NCI-H510A treated with DMSO at 0.1 percent for 48 hours (cell line): ENCODE measurements around the gene TSHZ2.

Experiments used
- DNase-seq: peaks from one replicate; lab custom pipeline; 2025; lab: John Stamatoyannopoulos, UW

The TSHZ2 gene

DNA sequence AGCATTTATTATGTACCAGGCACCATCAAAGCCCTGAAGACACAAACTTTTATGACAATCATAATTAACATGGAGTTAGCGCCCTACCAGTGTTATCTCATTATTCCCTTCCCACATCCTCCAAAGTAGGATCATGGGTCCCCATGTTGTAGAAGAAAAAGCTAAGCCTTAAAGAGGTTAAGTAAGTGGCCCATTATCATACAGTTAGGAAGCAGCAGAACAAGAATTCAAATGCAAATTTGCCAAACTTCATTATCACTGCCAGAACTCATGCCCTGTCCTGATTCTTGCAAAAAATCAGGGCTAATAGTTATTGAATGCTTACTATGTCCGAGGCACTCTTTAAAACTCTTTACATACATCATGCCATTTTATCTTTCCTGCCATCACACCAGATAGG is 310.9 kb downstream of the TSHZ2 start:
- DNase-seq, result no peak

DNA sequence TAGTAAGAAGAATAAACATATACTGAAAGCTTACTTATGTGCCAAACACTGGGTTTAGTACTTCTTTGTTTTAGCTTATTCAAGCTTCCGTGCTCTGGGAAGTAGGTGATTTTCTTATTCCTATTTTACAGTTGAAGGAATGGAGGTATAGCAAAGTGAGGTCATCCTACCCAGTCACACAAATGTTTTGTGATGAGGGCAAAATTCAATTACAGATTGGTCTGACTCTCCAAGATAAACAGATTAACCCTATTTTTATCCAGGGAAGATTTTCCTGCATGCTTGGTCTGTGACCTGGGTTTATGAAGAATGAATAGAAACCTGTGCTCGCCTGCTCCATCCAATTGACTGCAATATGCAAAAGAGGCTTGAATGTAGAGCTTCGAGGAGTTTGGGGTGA is 311.4 kb downstream of the TSHZ2 start:
- DNase-seq, result no peak

DNA sequence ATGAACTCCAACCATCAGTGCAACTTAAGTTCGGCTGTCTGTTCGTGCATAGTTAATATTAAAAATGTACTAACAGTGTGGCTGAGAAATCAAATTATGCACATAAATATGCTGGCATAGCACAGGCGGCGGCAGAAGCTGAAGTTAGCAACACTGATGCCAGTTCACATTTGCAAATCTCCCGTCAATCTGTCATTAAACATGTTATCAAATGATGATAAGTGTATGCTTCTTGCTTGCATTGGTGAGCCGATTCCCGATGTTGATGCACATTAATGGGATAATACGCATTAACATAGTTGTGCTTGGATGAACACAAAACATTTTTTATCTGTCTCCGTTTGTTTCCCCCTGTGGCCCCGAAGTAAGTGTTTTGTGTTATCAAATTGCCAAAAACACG is 312.1 kb downstream of the TSHZ2 start:
- DNase-seq, result no peak

DNA sequence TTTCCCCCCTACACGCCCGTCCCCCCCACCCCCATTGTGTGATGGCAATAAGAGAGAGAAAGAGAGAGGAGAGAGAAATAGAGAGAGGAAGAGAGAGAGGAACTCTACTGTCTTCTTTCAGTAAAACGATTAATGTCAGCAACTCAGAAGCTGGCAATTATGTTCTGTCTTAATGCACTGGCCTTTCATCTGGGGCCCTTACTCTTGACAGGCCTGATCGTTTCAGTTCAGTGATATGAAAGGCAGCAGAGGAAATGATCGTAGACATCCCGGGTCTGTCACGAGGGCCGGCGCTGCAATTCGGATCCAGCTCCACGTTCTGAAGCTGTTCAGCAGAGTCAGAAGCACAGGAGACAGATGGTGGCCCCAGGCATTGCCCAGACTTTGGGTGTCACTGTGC is 312.5 kb downstream of the TSHZ2 start:
- no peak for DNase-seq

DNA sequence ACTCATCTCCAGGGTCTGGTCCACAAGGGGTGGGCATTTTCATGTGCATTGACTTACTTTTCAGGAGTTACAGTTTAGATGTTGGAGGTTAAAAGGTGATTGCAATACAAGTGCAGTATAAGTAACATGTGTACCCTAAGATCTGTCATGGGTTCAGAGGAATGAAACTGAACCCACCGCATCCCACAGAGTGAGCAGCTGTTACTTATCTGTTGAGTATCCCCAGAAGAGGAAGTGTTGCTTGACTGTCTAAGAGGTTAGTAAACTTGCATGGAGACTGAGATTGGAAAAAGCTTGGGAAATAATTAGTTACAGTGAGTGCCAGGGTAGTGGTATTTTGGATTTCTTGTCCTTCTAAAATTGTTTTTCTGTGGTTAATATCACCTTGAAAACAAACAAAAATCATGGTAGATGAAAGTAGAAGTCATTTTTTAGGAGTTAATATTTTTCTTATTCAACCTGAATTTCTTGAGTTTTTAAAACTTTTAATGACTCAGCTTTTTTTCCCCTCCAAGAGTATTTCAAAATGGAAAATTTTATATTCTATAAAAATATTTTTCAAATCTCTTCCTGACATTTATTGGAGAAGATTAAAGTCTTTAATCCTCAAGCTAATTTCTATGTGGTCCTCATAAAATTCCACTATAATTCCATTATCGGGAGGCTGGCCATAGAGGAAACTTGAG is 315.3 kb downstream of the TSHZ2 start:
- no peak for DNase-seq

DNA sequence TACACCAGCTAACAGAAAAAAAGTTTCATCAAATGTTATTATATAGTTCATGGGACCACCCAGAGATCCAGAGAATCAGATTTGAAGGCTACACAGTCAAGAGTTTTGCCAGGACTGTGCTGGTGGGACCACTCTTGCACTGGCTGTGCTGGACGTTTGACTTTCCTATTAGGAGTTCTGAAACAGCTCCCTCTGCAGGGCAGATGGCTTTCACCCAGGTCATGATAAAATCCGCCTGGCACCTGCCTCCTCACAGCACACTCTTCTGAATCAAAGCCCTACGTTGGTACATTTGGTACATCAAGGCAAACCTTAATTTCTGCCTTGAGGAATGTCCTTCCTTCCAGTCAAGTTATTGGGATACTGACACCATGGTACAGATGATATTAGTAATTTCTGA is 319.4 kb downstream of the TSHZ2 start:
- DNase-seq, result no peak

DNA sequence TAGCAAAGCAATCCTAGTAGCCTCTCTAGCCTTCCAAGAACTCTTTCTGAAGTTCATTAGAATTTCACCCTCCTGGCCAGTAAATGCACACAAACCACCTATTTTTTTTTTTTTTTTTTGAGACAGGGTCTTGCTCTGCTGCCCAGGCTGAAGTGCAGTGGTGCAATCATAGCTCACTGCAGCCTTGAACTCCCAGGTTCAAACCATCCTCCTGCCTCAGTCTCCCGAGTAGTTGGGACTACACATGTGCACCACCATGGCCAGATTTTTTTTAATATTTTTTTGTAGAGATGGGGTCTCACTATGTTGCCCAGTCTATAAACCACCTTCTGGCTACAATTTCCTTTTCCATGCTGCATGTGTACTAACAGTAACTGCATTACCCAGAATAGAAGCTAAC is 320.2 kb downstream of the TSHZ2 start:
- no peak for DNase-seq

DNA sequence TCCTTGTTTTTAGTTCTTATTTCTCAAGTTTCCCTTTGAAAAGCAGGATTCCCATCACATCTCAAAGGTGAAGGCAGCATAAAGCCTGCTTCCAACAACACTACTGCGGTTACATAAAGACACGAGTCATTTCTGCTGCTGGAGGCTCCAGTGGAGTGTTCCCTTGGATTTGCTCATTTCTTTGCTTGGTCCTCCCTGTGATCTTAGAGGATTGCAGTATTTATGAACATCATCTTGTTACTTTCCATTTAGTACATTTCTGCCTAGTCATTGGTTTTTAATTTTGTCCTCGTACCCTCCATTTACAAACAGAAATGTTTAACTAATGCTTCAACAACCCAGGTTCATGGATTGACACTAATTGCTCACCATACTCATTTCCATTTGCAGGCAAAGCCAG is 322.6 kb downstream of the TSHZ2 start:
- DNase-seq, result no peak

DNA sequence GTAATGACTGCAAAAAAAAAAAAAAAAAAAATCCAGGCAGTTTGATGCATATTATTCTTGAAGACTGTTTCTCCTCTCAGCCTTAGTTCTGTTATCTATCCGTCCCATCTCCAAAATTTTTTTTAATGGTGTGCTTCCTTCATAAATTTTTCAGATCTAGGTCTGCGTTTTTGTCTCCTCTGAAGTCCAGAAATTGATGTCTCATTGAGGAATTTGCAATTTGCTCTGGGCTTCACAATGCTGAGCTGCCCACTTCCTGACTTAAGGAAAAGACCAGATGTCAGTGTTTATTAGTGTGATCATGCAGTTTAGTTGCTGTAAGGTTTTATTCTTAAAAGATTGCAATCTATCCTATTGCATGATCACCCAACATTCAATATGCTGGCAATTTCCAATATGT is 323.9 kb downstream of the TSHZ2 start:
- DNase-seq, result no peak

DNA sequence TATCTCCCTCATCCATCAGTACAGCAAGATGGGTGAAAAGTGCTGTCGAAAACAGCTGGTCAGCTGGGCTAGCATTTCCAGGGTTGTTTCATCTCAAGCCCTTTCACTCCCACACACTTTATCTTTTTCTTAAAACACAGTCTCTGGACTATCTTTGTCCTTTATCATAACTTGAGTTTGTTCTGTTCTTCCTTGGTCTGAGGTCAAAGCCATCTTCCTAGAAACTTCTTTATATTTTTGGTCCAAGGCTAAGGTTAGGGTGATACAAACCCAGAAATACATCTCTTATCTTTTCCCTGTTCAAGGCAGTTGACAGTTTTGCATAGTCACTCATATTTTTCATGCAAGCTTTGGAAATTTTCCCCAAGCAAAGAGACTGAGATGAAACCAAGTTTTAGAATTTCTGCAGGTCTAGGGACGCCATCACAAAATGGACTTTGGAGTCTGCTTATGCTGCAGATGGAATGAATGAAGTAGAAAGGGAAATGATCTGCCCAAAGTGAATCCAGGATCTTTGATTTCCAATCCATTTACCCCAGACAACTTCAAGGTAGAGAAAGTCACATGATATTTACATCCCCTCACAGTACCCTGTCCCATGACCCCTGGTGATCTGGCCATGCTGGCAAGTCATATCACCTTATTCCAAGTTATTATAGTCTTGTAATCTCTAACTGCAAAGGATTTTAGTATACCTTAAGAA is 324.4 kb downstream of the TSHZ2 start:
- no peak for DNase-seq

DNA sequence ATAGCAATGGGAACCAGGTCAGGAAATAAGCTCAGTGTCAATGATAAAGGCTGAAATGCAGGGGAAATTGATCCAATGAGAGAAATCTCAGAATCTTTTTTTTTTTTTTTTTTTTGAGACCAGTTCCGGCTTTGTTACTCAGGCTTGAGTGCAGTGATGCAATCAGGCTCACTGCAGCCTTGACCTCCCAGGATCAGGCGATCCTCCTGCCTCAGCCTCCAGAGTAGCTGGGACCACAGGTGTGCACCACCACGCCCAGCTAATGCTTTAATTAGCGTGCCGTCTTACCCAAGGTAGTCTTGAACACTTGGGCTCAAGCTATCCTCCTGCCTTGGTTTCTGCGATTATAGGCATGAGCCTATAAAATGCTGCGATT is 325.0 kb downstream of the TSHZ2 start:
- no peak for DNase-seq

DNA sequence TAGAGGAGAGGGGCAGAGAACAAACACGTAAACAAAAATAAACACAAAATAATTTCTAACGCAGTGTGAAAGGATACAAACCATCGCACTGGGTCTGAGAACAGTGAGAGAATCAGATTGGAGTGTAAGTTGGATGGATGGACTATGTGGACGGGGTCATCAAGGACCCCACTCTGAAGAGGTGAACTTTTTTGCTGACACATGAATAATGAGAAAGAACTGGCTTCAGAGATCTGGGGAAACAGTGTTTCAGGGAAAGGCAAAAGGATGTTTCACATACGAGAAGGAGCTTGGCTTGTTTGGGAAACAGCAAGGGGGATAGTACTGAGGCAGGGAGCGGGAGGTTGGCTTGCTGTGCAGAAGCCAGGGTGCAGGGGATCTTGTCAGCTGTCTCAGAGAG is 326.1 kb downstream of the TSHZ2 start:
- DNase-seq, result no peak

DNA sequence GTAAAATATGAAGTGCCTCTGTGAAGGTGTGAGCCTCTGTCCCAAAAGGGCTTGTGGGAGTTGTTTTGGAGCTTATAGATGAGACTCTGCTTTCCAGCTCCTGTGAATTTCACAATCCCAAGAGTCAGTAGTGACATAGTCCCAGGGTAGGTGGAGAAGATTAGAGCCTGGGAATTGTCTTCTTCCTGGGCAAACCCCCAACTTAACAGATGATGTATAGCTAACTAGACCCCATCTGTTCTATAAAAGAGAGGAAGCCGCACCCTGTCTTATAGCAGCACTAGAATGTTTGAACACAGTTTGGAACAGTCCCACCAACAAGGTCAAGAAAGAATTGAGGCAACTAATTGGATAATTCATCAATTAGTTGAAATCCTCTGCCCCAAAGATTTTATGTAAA is 326.8 kb downstream of the TSHZ2 start:
- DNase-seq, result no peak

DNA sequence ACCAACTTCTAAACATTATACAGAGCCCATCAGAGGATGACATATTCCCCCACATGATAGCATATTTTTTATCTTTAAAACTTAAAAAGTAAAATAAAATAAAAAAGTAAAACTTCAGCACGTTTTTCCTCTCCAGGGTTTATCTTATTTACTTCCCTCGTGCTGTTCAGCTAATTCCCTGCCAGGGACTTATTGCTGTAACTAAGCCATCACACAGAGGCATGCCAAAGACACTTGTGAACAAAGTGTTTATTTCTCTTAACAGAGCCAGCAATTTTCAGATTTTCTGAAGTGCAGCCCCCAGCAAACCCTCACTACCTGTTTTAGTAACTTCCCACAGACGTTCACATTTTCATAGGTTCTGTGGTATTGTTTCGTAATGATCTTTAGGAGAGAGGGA is 327.7 kb downstream of the TSHZ2 start:
- no peak for DNase-seq

DNA sequence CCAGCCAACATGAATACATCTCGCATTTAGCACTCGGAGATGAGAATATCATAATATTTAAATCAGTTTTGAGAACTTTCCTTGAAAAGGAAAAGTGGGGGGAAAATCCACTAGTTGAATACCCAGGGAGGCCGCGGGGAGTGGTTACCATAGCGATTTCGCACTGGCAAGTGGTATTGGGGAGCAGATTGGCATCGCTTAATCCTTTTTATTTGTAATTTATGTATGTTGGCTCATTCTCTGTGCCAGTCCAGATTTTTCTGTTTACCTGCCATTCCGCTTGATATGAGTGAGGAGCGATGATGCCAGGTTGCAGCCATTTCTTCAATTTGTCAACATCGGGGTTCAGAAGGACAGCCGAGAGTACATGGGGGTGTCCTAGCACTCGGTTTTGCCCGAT is 329.7 kb downstream of the TSHZ2 start:
- no peak for DNase-seq

DNA sequence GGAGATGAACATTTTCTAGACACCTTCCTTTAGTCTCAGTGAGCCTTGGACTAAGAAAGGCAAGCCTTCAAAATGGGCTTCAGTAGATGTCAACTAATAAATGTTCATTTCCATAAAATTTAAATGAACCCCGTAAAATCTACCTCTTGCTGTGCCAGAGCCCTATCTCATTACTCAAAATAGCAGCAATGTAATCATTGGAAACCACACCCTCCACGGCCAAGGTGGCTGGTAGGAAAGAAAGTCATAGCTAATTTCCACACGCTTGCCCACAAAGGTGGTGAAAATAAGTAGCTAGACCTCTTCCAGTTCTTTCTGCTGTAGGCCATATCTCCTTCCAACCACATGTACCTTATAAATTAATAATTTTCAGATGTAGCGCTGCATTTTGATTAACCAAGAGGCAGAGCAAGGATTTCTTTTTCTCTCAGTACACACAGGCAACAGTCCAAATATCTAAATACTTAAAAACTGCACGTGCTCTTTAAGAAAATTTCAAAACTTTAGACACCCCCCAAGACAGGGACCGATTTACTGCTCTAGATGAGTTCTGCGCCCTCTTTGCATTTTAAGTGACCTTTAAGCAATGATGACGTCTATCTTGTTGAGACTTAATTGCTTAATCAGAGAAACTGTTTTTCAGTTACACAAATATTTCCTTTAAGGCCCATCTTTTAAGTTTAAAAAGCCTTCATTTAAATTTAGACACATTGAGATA is 330.7 kb downstream of the TSHZ2 start:
- DNase-seq, result no peak

DNA sequence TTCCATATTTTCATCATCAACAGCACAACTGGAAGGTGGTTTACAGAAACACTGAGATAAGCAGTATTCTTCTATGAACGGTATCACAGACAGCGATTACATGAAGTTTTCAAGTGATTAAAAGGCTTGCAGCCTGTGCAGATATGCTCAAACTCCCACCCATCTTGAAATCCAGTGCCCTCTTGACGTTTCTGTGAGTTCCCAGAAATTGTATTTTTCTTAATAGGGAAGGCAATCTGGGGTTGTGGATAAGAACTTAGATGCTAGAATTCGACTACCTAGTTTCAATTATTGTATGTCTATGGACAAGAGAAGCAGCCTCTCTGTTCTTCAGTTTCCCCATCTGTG is 331.2 kb downstream of the TSHZ2 start:
- no peak for DNase-seq

DNA sequence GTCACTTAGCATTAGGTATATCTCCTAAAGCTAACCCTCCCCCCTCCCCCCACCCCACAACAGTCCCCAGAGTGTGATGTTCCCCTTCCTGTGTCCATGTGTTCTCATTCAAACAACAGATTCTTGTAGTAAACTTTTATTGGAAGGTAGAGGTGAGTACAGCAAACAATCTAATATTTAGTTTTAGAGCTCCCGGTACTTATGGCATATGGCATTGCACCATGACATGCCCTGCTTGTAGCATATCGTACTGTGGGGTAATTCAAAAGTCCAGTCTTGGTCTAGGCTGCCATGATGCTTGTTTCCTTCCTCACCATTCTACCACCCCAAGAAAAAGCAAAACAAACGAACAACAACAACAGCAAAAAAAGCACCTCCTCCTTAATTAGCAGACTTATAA is 332.0 kb downstream of the TSHZ2 start:
- DNase-seq, result no peak

DNA sequence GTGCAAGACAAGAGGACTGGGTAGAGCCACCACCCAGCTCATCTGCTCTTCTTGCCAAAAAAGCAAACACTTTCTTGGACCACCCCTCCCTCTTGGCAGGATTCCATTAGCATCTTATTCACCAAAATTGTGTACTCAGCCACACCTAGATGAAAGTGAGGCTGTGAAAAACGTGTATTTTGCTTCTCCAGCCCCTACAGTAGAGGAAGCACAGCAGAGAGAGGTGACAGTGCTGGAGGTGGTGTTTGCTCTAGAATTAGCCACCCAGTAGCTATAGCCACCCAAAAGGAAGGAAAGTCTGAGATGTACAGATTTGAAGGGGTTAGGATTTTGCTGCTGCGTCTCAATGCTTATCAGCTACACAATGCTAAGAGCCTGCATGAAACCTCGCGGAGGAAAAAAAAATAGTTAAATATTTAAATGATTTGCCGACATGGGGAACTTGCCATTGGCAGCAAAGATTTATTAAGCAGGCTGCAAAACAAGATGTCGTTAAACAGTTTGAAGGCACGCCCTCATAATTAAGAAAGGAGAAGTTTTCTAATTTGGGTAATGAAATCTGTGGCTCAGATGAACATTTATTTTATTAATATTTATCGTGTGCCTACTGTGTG is 334.1 kb downstream of the TSHZ2 start:
- no peak for DNase-seq

DNA sequence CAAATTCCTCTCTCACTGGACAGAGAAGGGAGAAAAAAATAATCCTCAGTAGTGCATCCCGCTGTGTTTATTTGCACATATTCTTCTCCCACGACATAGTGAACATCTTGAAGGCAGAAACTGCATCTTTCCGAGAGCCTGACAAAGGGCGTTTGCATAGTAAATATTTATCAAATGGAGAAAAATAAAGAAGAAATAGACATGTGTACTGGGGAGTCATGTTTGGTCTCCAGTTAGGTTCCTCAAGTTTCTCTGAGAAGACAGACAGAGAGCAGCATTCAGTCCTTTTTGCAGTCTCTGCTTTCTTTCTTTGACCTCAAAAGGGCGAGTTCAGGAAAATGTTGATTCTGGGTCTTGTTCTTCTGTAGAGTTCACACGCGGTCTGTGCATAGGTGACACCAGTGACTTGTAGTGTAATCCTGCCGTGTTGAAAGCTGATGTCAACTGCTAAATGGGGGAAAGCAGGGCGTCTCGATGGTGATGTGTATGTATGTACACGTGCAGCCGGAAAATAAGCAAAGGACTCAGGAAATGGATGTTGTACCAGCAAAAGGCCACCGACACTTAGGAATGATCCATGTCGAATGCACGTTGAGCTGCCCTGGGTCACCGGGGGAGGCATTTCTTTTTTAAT is 335.9 kb downstream of the TSHZ2 start:
- no peak for DNase-seq

DNA sequence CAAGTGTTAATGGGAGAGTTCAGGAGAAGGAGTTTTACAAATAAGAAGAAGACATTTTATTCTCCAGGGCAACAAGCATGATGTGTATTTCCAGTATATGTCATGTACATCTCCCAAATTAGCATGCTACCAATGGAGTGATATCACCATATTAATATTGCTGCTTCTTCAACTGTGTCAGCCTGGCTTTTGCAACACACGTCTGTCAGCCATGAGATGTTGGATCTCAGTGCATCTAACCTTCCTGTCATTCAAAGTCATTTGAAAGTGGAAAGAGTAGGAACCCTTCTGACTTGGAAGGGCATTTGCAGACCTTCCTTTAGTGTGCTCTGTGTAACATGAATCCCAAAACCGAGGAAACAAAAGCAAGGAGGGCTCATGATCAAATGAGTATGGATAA is 337.4 kb downstream of the TSHZ2 start:
- DNase-seq, result no peak

DNA sequence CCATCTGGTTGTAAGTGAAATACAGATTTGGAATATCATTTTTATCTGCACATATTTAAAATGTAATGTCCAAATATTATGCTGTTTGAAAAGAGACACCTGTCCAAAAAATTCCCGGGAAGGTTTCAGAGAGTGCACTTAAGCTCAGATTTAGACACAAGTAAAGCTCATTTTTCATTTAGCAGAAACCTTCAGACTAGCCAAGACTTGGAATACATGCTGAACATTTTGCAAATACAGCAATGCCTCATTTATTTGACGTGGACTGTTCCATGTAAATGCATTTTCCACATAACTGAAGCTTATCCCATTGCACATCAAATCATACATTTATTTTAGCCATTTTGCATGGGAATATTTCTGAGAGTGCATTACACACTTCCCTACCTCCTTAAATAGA is 340.8 kb downstream of the TSHZ2 start:
- DNase-seq, result no peak
